ENCODE measurements around the gene SMOC2. TPM values are rescaled to one million over a fixed set of nuclear protein-coding genes. Genes with fewer than 3 reads are reported as not detected.
"Not testable (repeated sequence)": the region's sequence is repeated elsewhere in the genome, so short reads cannot be mapped to it uniquely, and the experiment has no call there.

SMOC2 gene
- total and polyA plus RNA-seq, 12 donors, result 6.6 to 39.1 (median 17.6) TPM

DNA sequence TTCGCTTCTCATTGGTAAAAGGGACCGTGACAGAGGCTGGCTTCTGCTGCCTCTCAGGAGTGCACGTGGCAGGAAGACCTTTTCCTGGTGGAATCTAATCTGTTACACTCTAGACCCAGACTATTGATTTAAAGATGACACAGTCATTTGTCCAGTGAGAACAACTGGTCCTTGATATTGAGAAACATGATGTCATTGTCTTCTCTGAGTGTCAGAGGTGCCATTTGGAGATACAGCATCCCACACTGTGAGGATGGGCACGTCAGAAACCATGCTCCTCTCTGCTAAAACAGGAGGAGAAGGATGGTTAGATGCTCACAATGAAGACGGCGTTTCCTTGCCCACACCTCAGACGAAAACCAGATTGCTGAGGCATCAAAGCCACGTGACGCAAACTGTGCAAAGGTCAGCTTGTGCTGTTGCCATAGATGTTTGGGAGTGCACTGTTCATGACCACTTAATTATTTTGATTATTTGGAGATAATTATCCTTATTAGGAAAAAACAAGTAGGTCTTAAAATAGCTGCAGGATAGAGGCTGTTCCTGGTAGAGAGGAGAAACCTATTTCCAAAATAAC, 169.0 kb downstream of the SMOC2 start:
- DNase-seq, result no peak
- H3K27me3 ChIP-seq, result peaks cover 0 to 1% (median 0%) of the 10 kb centered on the region in 7 donors
- H3K9me3 ChIP-seq, result no peaks in the 10 kb centered on the region
- intact Hi-C loops (cut with DNase I), result loop anchor here in 3 of 10 donors (10.0 kb wide), 2 partner anchors 265 to 275 kb away; no protein-coding TSS in a partner anchor
- no peak for TF ChIP-seq CTCF (IDR thresholded peaks at IDR 0.05)
- H3K36me3 ChIP-seq, result no peaks in the 10 kb centered on the region
- H3K4me1 ChIP-seq, result no peaks in the 10 kb centered on the region
- WGBS, 2 donors, result 71 to 83% methylated on average over 9 of the region's 9 CpGs
- no peak overlapping the region for H3K4me3 ChIP-seq
- no peak for ATAC-seq
- H3K27ac ChIP-seq, result no peak overlapping the region

GRCh38 chr6:168610966-168611365, 170.0 kb downstream of the SMOC2 start:
- H3K4me1 ChIP-seq, H3K36me3 ChIP-seq, H3K4me3 ChIP-seq, DNase-seq, H3K9me3 ChIP-seq, H3K27ac ChIP-seq, ATAC-seq, H3K27me3 ChIP-seq: not testable (repeated sequence)
- WGBS, 2 donors, result 90 to 94% methylated on average over 8 to 11 of the region's 12 CpGs
- intact Hi-C loops (cut with DNase I), result loop anchor here in 3 of 10 donors (10.0 kb wide), 2 partner anchors 264 to 274 kb away; no protein-coding TSS in a partner anchor

- 91 to 93% methylated on average over 14 of the region's 14 CpGs for WGBS, 2 donors
Observed at GRCh38 chr6:168611691-168612090, 170.7 kb downstream of the SMOC2 start.

GRCh38 chr6:168612586-168612985, 171.6 kb downstream of the SMOC2 start:
- DNase-seq, result no peak
- no peak overlapping the region for H3K27ac ChIP-seq
- H3K4me1 ChIP-seq, result peaks cover 0 to 11% (median 0%) of the 10 kb centered on the region in 9 donors
- no peak for TF ChIP-seq CTCF (IDR thresholded peaks at IDR 0.05)
- intact Hi-C loops (cut with DNase I), result loop anchor here in 3 of 10 donors (10.0 kb wide), 2 partner anchors 262 to 272 kb away; no protein-coding TSS in a partner anchor
- no peaks in the 10 kb centered on the region for H3K27me3 ChIP-seq
- H3K4me3 ChIP-seq, result no peak overlapping the region
- ATAC-seq, result no peak
- WGBS, 2 donors, result 96 to 97% methylated on average over 13 of the region's 13 CpGs
- no peaks in the 10 kb centered on the region for H3K36me3 ChIP-seq
- H3K9me3 ChIP-seq, result no peaks in the 10 kb centered on the region

More at GRCh38 chr6:168611691-168612090, 170.7 kb downstream of the SMOC2 start:
- H3K27ac ChIP-seq, result no peak overlapping the region
- no peaks in the 10 kb centered on the region for H3K27me3 ChIP-seq
- intact Hi-C loops (cut with DNase I), result loop anchor here in 3 of 10 donors (10.0 kb wide), 2 partner anchors 263 to 273 kb away; no protein-coding TSS in a partner anchor
- H3K4me3 ChIP-seq, result no peak overlapping the region
- TF ChIP-seq CTCF (IDR thresholded peaks at IDR 0.05), result no peak
- DNase-seq (no peak), ATAC-seq (no peak)
- peaks cover 0 to 4% (median 0%) of the 10 kb centered on the region in 9 donors for H3K4me1 ChIP-seq
- H3K36me3 ChIP-seq, result no peaks in the 10 kb centered on the region
- H3K9me3 ChIP-seq, result no peaks in the 10 kb centered on the region

DNA sequence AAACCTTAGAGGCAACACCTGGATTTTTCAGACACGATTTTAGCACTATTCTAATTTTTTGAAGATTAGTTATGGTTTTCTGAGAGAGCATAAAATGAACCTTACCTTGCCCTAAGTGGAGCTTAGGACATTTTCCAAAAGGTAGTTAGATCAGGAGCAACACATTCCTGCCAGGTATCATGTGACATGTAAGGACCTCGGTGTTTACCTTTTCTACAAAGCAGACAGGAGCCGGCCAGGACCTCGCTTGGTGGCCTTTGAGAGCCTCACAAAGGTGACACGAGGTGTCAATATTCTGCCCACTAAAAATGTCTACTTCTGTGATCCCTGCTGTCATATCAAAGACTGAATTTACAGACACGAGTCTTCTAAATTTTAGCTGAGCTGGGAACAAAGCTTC, 174.9 kb downstream of the SMOC2 start:
- H3K27ac ChIP-seq, result peak overlapping the region in 1 of 10 donors; percentile 41
- WGBS, 2 donors, result 87 to 88% methylated on average over 6 of the region's 6 CpGs
- H3K9me3 ChIP-seq, result no peaks in the 10 kb centered on the region
- intact Hi-C loops (cut with DNase I), result loop anchor here in 7 of 10 donors (5.0 to 10.0 kb wide), 4 partner anchors 244 to 269 kb away; no protein-coding TSS in a partner anchor
- no peak for TF ChIP-seq CTCF (IDR thresholded peaks at IDR 0.05)
- no peak overlapping the region for H3K4me3 ChIP-seq
- peaks cover 0 to 17% (median 0%) of the 10 kb centered on the region in 9 donors for H3K4me1 ChIP-seq
- no peak for ATAC-seq
- DNase-seq, result no peak
- no peaks in the 10 kb centered on the region for H3K27me3 ChIP-seq
- H3K36me3 ChIP-seq, result no peaks in the 10 kb centered on the region
